Left lobe of liver (tissue), 2 donors: ENCODE data around the gene LCT. TPM values are rescaled to one million over a fixed set of nuclear protein-coding genes. Genes with fewer than 3 reads are reported as not detected.

Source experiments
- ATAC-seq: fragments of 200-7000 bp; cut with Tn5 transposase; one replicate; pipeline ENCODE4 v1.9.1; 2020; ENCODE audit warnings: mild to moderate bottlenecking, moderate library complexity
- DNase-seq: peaks from one replicate; pipeline ENCODE4 v3.0.0-alpha.2; 2020; ENCODE audit warnings: low spot score
- total RNA-seq: library from RNA; stranded (reverse); gene quantifications from one replicate; pipeline ENCODE4 v1.2.1, GENCODE V29; 2021
- donor health status: DM: no; HTN: no; CAD: no; lungs with moderate emphysema.
- donor health status: DM: no; HTN: yes; CAD: no.

LCT gene
- total RNA-seq, 1 donor from 2014 or later: not detected

GRCh38 chr2:135744760-135745314, 92.1 kb downstream of the LCT start:
- no peak for DNase-seq
- ATAC-seq: no peak

- no peak for DNase-seq
- no peak for ATAC-seq
Measured at GRCh38 chr2:135743860-135744259, 93.1 kb downstream of the LCT start.

- ATAC-seq (peak; percentile 57), DNase-seq (peak; percentile 63)
Measured at GRCh38 chr2:135742325-135742757, 94.6 kb downstream of the LCT start.

GRCh38 chr2:135741395-135742324, 95.3 kb downstream of the LCT start, which contains the start of gene UBXN4:
Gene UBXN4, plus strand, starts transcription at chr2:135741855. Its CDS starts 75 bp downstream, at chr2:135741930.
- peak; percentile 99 for DNase-seq
- peak; percentile 92 for ATAC-seq

- DNase-seq (no peak), ATAC-seq (no peak)
Measured at GRCh38 chr2:135741043-135741394, 96.0 kb downstream of the LCT start.

- no peak for ATAC-seq
- no peak for DNase-seq
Measured at GRCh38 chr2:135740206-135740605, 96.8 kb downstream of the LCT start.

Other genes with a start within 250 kb of the LCT start
- gene UBXN4, start 95.3 kb downstream of the LCT start, total RNA-seq: 65.8 TPM
- gene MCM6, start 39.3 kb upstream of the LCT start, total RNA-seq: 1.9 TPM
- 19.9 TPM for gene DARS1, start 148.4 kb upstream of the LCT start, total RNA-seq